GM12878 (cell line): Measurements from ENCODE around the gene PLXNA2. TPM values are rescaled to one million over a fixed set of nuclear protein-coding genes. Genes with fewer than 3 reads are reported as not detected.

Source experiments
- ATAC-seq: fragments of 200-7000 bp; cut with Tn5 transposase; 3 replicates; pipeline ENCODE4 v1.9.1; 2020; ENCODE audit warnings: mild to moderate bottlenecking, moderate library complexity
- BruUV-seq: library from RNA; stranded (reverse); fragments of 400-500 nt; replicated peaks from 2 replicates; lab custom pipeline; 2021; lab: Mats Ljungman, UMichigan
- CTCF ChIA-PET: fragments of 300-600 bp; sonication (Branson Sonifier 250); formaldehyde crosslinking; extraction: SDS; loops from one replicate; lab custom pipeline; 2021; ENCODE audit warnings: inconsistent platforms; lab: Yijun Ruan, JAX
- POLR2A ChIA-PET: fragments of 350-600 bp; formaldehyde crosslinking; extraction: SDS; loops from one replicate; lab custom pipeline; 2021; ENCODE audit warnings: inconsistent platforms; lab: Charles Lee
- RAD21 ChIA-PET: fragments of 300-600 bp; sonication (Branson Sonifier 250); formaldehyde crosslinking; loops from one replicate; lab custom pipeline; 2023; ENCODE audit warnings: antibody characterized with exemption; ENCODE audit not compliant: unreplicated experiment; lab: Charles Lee
- SMC1A ChIA-PET: fragments of 300-600 bp; sonication (Branson Sonifier 250); formaldehyde crosslinking; loops from one replicate; lab custom pipeline; 2023; ENCODE audit not compliant: unreplicated experiment, uncharacterized antibody; lab: Charles Lee
- DNase-seq: peaks from one replicate; pipeline ENCODE4 v3.0.0-alpha.2; 2011; ENCODE audit warnings: low read depth, low spot score
- FAIRE-seq: peaks from 3 replicates; lab custom pipeline; 2011; peaks lifted over from hg19 to GRCh38; lab: Jason Lieb, UNC
- H2AFZ ChIP-seq: 2 replicates; pipeline ENCODE4 v1.6.0; 2011; ENCODE audit warnings: low read depth, low read length, control low read depth; ENCODE audit not compliant: control insufficient read depth
- H3K27ac ChIP-seq: 2 replicates; pipeline ENCODE4 v1.5.1; 2011; ENCODE audit warnings: control low read depth; ENCODE audit not compliant: control insufficient read depth, insufficient read depth
- H3K27me3 ChIP-seq, 2 experiments: replicated peaks in 1 of 2; 2 replicates each; pipeline versions ENCODE4 v1.6.0 to v1.6.1; 2011; ENCODE audit warnings: low read length in 1 of 2; ENCODE audit not compliant: control insufficient read depth in 2 of 2, insufficient read depth in 2 of 2
- H3K36me3 ChIP-seq, 2 experiments: 2 replicates each; pipeline ENCODE4 v1.5.1; 2011; ENCODE audit warnings: low read length in 1 of 2; ENCODE audit not compliant: control insufficient read depth in 2 of 2, insufficient read depth in 2 of 2
- H3K4me1 ChIP-seq: 2 replicates; pipeline ENCODE4 v1.6.1; 2011; ENCODE audit warnings: mild to moderate bottlenecking, low read length, moderate library complexity, mixed read lengths; ENCODE audit not compliant: control insufficient read depth, insufficient read depth
- H3K4me2 ChIP-seq: 2 replicates; pipeline ENCODE4 v1.6.0; 2011; ENCODE audit warnings: control low read depth; ENCODE audit not compliant: control insufficient read depth, insufficient read depth
- H3K4me3 ChIP-seq: fragments of 200-600 bp; sonication (generic); 2 replicates; pipeline ENCODE4 v1.5.1; 2016
- H3K79me2 ChIP-seq: 2 replicates; pipeline ENCODE4 v1.6.0; 2011; ENCODE audit warnings: low read length; ENCODE audit not compliant: control insufficient read depth, insufficient read depth
- H3K9ac ChIP-seq: 2 replicates; pipeline ENCODE4 v1.8.0; 2011; ENCODE audit warnings: low read length, control low read depth, mixed read lengths; ENCODE audit not compliant: control insufficient read depth, insufficient read depth
- H3K9me3 ChIP-seq: replicated peaks from 3 replicates; pipeline ENCODE4 v1.5.1; 2011; ENCODE audit warnings: mild to moderate bottlenecking, low read length; ENCODE audit not compliant: control insufficient read depth, insufficient read depth
- H4K20me1 ChIP-seq: 2 replicates; pipeline ENCODE4 v1.6.0; 2011; ENCODE audit not compliant: control insufficient read depth, insufficient read depth
- BACH1 ChIP-seq: fragments of 450-650 bp; IDR thresholded peaks from 2 replicates; pipeline ENCODE4 v1.6.1; 2017; ENCODE audit warnings: mild to moderate bottlenecking, borderline replicate concordance
- ESRRA ChIP-seq: IDR thresholded peaks from 2 replicates; pipeline ENCODE4 v1.6.1; 2012; ENCODE audit warnings: mild to moderate bottlenecking, low read length, improper control_type of control experiment
- GABPA ChIP-seq: IDR thresholded peaks from 2 replicates; pipeline ENCODE4 v1.6.1; 2014; ENCODE audit warnings: antibody characterized with exemption, low read depth, mild to moderate bottlenecking, inconsistent platforms
- NFYB ChIP-seq: IDR thresholded peaks from 2 replicates; pipeline ENCODE4 v1.6.1; 2011; ENCODE audit warnings: low read depth, mild to moderate bottlenecking, low read length, improper control_type of control experiment, moderate library complexity; ENCODE audit not compliant: insufficient read depth
- PBX3 ChIP-seq: IDR thresholded peaks from 2 replicates; pipeline ENCODE4 v1.6.1; 2011; ENCODE audit warnings: mild to moderate bottlenecking, low read depth, low read length, moderate library complexity; ENCODE audit not compliant: insufficient replicate concordance
- POLR2AphosphoS5 ChIP-seq: IDR thresholded peaks from 2 replicates; pipeline ENCODE4 v1.6.1; 2011; ENCODE audit warnings: mild to moderate bottlenecking, low read length, inconsistent platforms
- RCOR1 ChIP-seq: conservative IDR thresholded peaks from 2 replicates; pipeline ENCODE4 v1.6.1; 2012; ENCODE audit warnings: low read depth, low read length, improper control_type of control experiment
- REST ChIP-seq: IDR thresholded peaks from 2 replicates; pipeline ENCODE4 v1.6.1; 2012; ENCODE audit warnings: mild to moderate bottlenecking, low read depth, low read length
- STAT3 ChIP-seq: IDR thresholded peaks from 2 replicates; pipeline ENCODE4 v1.6.1; 2011; ENCODE audit warnings: low read depth, low read length, improper control_type of control experiment
- WGBS: methylation state at CpG from one replicate; pipeline ENCODE4 v1.1.6; 2016; ENCODE audit warnings: low lambda C conversion rate; ENCODE audit not compliant: insufficient replicate concordance, insufficient coverage; ENCODE audit errors: missing lambda C conversion rate; 5-methylcytosine and 5-hydroxymethylcytosine counted together
- in situ Hi-C: fragments of 300-500 bp; cut with MboI; formaldehyde crosslinking; loops from 9 replicates; pipeline ENCODE4 v1.14.3; 2018; ENCODE audit warnings: mixed read lengths
- intact Hi-C: fragments of 100-400 bp; cut with micrococcal nuclease; formaldehyde crosslinking; loops from one replicate; pipeline ENCODE4 v1.14.2; 2022; ENCODE audit not compliant: unreplicated experiment
- polyA plus RNA-seq, 11 experiments: library from polyadenylated mRNA; depleted of rRNA in 4 of 11; unstranded in 6 of 11; stranded (reverse) in 5 of 11; fragments of >200 nt; fragmentation: Nextera tagmentation in 4 of 11; fragmentation: Illumina TruSeq in 1 of 11; extraction: Ambion mirVana in 4 of 11; extraction: Trizol in 1 of 11; gene quantifications; 1 replicate in 1 of 11; 2 replicates in 10 of 11; pipeline versions ENCODE4 v1.2.1 to v1.2.3, GENCODE V29; 2011 to 2016; ENCODE audit warnings: inconsistent platforms in 2 of 11, missing spikeins in 2 of 11, low read depth in 1 of 11
- total RNA-seq, 4 experiments: library from RNA; depleted of rRNA in 3 of 4; stranded (reverse); fragments of >200 nt in 3 of 4; fragmentation: Illumina TruSeq in 1 of 4; extraction: Trizol in 1 of 4; gene quantifications; 2 replicates each; pipeline versions ENCODE4 v1.2.1 to v1.2.3, GENCODE V29; 2013 to 2021

Gene PLXNA2
- total and polyA plus RNA-seq, 10 of the 15 experiments (the other 5 are each of a cell fraction or from before 2014, with no cell fraction given), result under 0.01 to 0.08 (median 0.07) TPM; not detected in 4

- H3K79me2 ChIP-seq, result no peaks in the 10 kb centered on the region
- no TSS peak for BruUV-seq
- H3K27ac ChIP-seq, result no peak overlapping the region
- DNase-seq (no peak), FAIRE-seq (no peak)
- 62% methylated on average over 5 of the region's 5 CpGs for WGBS
- H3K36me3 ChIP-seq, result no peaks in the 10 kb centered on the region
- no peaks in the 10 kb centered on the region for H3K4me1 ChIP-seq
- TF ChIP-seq PBX3 (no peak), STAT3 (no peak), BACH1 (no peak), NFYB (no peak), ESRRA (no peak), POLR2AphosphoS5 (no peak), RCOR1 (no peak), GABPA (no peak), REST (no peak)
- TF ChIP-seq, all 136 proteins: peak for 0
- no peaks in the 10 kb centered on the region for H3K9me3 ChIP-seq
- no peak overlapping the region for H2AFZ ChIP-seq
- no peak for ATAC-seq
- H3K27me3 ChIP-seq, result peaks cover 0 to 2% of the 10 kb centered on the region in 2 experiments; a peak in 2 of 4 replicates
- no peak overlapping the region for H3K4me2 ChIP-seq
- ChIA-PET POLR2A (no interaction called here), SMC1A (interaction anchor here (0.6 to 1.4 kb wide), 2 partner anchors 9 to 160 kb away, joined by 3 to 4 read pairs; no protein-coding TSS in a partner anchor), CTCF (interaction anchor here (0.7 to 9.1 kb wide), 4 partner anchors 27 to 107 kb away, joined by 3 to 166 read pairs (median 3); partner anchors contain the start of gene PLXNA2), RAD21 (interaction anchor here (2.7 kb wide), 1 partner anchor 105 kb away, joined by 10 read pairs; no protein-coding TSS in a partner anchor)
- H3K4me3 ChIP-seq, result no peak overlapping the region
- no peaks in the 10 kb centered on the region for H4K20me1 ChIP-seq
- no peak overlapping the region for H3K9ac ChIP-seq
- in situ Hi-C loops, result no loop called here
- intact Hi-C loops, result no loop called here
Measured at GRCh38 chr1:208134491-208134890, 109.7 kb downstream of the PLXNA2 start.
